ENCODE measurements around the gene LRBA.
"Not testable (repeated sequence)": the region's sequence is repeated elsewhere in the genome, so short reads cannot be mapped to it uniquely, and the experiment has no call there.

LRBA gene

GRCh38 chr4:150938417-150938816 is 76.7 kb downstream of the LRBA start:
- no peak for DNase-seq

GRCh38 chr4:150934022-150934421 is 81.1 kb downstream of the LRBA start:
- no peak for DNase-seq

GRCh38 chr4:150931796-150932195 is 83.3 kb downstream of the LRBA start:
- DNase-seq = no peak

- no peak for DNase-seq
Measured at GRCh38 chr4:150931005-150931404, 84.1 kb downstream of the LRBA start.

GRCh38 chr4:150923945-150924344 is 91.1 kb downstream of the LRBA start:
- DNase-seq = no peak

- DNase-seq = not testable (repeated sequence)
Measured at GRCh38 chr4:150921486-150921885, 93.6 kb downstream of the LRBA start.

- DNase-seq = not testable (repeated sequence)
Measured at GRCh38 chr4:150918562-150918961, 96.5 kb downstream of the LRBA start.

- DNase-seq = no peak
Measured at GRCh38 chr4:150911326-150911725, 103.8 kb downstream of the LRBA start.

- no peak for DNase-seq
Measured at GRCh38 chr4:150909116-150909515, 106.0 kb downstream of the LRBA start.

- DNase-seq = no peak
Measured at GRCh38 chr4:150906987-150907633, 108.0 kb downstream of the LRBA start.

- DNase-seq = no peak
Measured at GRCh38 chr4:150904671-150905070, 110.4 kb downstream of the LRBA start.

- no peak for DNase-seq
Measured at GRCh38 chr4:150903603-150904002, 111.5 kb downstream of the LRBA start.

- no peak for DNase-seq
Measured at GRCh38 chr4:150896497-150896896, 118.6 kb downstream of the LRBA start.

- no peak for DNase-seq
Measured at GRCh38 chr4:150890246-150890645, 124.8 kb downstream of the LRBA start.

GRCh38 chr4:150889306-150889705 is 125.8 kb downstream of the LRBA start:
- DNase-seq = no peak

GRCh38 chr4:150888625-150889024 is 126.5 kb downstream of the LRBA start:
- DNase-seq = no peak

- no peak for DNase-seq
Measured at GRCh38 chr4:150888217-150888616, 126.9 kb downstream of the LRBA start.

GRCh38 chr4:150886597-150886996 is 128.5 kb downstream of the LRBA start:
- no peak for DNase-seq

GRCh38 chr4:150884625-150885024 is 130.5 kb downstream of the LRBA start:
- DNase-seq = no peak

GRCh38 chr4:150875367-150875766 is 139.7 kb downstream of the LRBA start:
- DNase-seq = no peak

- no peak for DNase-seq
Measured at GRCh38 chr4:150874338-150875226, 140.5 kb downstream of the LRBA start.

- no peak for DNase-seq
Measured at GRCh38 chr4:150867148-150867547, 147.9 kb downstream of the LRBA start.

GRCh38 chr4:150863456-150863855 is 151.6 kb downstream of the LRBA start:
- DNase-seq = no peak

GRCh38 chr4:150862829-150863228 is 152.3 kb downstream of the LRBA start:
- no peak for DNase-seq
